AG09319 (cell line): ENCODE measurements around the gene SIL1.
A peak's percentile ranks its signal among the peaks of the same experiment; 100 is the strongest.

Source experiments
- DNase-seq: peaks from one replicate; pipeline ENCODE4 v3.0.0-alpha.2; 2010; ENCODE audit warnings: low read depth; ENCODE audit errors: extremely low read depth
- TF ChIP-seq, protein P1 (sequence below): IDR thresholded peaks from 2 replicates; pipeline ENCODE4 v1.5.1; 2011; ENCODE audit warnings: low read depth, mild to moderate bottlenecking, inconsistent platforms, low read length, moderate library complexity

SIL1 gene

DNA sequence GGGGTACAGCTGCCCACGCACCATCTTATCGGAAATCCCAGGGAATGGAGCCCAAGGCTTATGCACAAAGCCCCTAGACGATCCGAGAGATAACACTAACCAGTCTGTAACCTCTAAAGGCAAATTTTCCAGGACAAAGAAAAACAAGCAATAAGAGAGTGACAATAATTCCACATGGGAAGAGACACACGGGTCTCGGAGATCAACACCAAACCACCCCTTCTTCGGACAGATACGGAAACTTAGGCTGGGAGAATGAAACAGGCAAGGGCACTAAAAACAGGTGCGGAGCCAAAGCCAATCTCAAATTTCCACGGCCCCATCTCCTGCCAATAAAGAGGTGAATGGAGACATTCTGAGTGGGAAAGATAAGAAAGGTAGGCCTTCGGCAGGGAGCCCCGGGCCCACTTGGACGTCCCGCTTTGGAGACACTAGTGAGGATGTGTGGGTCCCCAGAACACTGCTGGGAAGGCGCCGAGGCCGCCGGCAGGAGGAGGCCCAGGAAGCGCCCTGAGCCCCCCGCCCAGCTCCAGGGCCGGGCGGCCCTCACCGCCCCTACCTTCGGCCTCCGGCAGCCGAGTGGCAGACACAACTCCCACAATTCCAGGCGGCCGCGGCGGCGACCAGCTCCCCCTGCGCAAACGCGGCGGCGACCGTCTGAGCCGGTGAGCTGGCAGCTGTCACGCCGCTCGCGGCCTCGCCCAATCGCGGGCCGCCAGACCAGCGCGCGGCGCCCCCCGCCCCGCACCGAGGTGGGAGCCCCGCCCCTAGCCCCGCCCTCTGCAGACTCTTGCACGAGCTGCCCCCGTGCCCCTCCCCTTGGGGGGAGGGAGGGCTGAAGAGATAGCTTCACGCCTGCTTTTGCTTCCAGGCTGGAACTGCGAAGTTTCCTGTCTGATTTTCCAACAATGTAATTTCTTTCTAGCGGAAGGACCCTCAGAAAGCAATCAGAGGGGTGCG lies at the start of gene SIL1:
Gene SIL1 (minus strand): TSS at position 659 of the 960 bp plus-strand sequence. CDS start 70,525 bp downstream, outside the sequence.
- DNase-seq, result peak; percentile 88
- TF ChIP-seq, protein P1, sequence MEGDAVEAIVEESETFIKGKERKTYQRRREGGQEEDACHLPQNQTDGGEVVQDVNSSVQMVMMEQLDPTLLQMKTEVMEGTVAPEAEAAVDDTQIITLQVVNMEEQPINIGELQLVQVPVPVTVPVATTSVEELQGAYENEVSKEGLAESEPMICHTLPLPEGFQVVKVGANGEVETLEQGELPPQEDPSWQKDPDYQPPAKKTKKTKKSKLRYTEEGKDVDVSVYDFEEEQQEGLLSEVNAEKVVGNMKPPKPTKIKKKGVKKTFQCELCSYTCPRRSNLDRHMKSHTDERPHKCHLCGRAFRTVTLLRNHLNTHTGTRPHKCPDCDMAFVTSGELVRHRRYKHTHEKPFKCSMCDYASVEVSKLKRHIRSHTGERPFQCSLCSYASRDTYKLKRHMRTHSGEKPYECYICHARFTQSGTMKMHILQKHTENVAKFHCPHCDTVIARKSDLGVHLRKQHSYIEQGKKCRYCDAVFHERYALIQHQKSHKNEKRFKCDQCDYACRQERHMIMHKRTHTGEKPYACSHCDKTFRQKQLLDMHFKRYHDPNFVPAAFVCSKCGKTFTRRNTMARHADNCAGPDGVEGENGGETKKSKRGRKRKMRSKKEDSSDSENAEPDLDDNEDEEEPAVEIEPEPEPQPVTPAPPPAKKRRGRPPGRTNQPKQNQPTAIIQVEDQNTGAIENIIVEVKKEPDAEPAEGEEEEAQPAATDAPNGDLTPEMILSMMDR, result no peak

- TF ChIP-seq, protein P1, result no peak
- no peak for DNase-seq
Observed at GRCh38 chr5:139246394-139246793, 48.2 kb upstream of the SIL1 start.

DNA sequence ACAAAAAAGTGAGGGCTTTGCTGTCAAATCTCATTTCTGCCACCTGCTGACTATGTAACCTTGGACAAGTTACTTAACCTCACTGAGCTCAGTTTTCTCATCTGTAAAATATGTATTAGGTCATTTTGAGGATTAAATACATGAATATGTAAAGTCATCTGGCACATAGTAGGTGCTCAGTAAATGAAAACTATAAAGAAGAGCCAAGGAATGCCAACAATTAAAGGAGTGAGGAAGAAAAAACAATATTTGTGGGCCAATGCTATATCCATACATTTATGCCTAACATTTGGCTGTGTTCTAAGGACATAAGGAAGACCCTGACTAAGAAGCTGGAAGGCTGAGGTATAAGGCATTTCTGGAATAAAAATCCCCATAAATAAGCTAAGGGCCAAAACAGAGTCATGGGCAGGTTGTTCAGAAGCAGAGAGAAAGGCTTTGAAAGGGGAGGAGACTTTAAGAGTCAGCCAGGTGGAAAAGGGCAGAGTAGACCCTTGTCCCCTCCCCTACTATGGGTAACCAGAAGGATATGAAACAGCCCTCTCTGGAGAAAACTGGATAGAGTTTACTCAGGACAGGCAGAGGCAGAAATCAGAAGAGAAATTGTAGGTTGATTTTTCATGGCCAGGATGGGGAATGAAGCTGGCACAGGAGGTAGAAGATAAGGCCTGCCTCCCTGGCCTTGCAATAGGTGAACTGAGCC lies 47.6 kb upstream of the SIL1 start:
- no peak for DNase-seq
- TF ChIP-seq, protein P1, result no peak

DNA sequence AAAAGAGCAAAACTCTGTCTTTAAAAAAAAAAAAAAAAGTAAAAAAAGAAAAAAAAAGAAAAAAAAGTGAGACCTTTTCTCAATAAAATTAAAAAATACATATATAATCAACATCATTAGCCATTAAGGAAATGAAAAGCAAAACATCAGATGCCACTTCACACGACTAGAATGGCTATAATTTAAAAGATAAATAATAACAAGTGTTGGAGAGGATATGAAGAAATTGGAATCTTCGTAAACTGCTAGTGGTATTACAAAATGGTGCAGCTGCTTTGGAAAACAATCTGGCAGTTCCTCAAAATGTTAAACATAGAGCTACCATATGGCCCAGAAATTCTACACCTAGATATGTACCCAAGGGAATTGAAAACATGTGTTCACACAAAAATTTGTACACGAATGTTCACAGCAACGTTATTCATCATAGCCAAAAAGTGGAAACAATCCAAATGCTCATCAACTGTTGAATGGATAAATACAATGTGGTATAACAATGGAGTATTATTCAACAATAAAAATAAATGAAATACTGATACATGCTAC lies 45.3 kb upstream of the SIL1 start:
- TF ChIP-seq, protein P1, result no peak
- peak; percentile 71 for DNase-seq

GRCh38 chr5:139241139-139241538 lies 43.0 kb upstream of the SIL1 start:
- TF ChIP-seq, protein P1, result no peak
- DNase-seq, result no peak

GRCh38 chr5:139236479-139236878 lies 38.3 kb upstream of the SIL1 start:
- TF ChIP-seq, protein P1, result no peak
- no peak for DNase-seq

- TF ChIP-seq, protein P1, result no peak
- DNase-seq, result peak; percentile 50
Observed at GRCh38 chr5:139232147-139232724, 34.1 kb upstream of the SIL1 start.
